RWPE2 (cell line): Measurements from ENCODE around the gene PDP2.

Experiments used
- ATAC-seq: fragments of 200-7000 bp; cut with Tn5 transposase; 3 replicates; pipeline ENCODE4 v1.9.1; 2021; ENCODE audit warnings: low read depth
- DNase-seq: peaks from one replicate; pipeline ENCODE4 v3.0.0-alpha.2; 2020; ENCODE audit warnings: low spot score
- H3K27ac ChIP-seq: fragments of 450-650 bp; 2 replicates; pipeline ENCODE4 v1.5.1; 2017; ENCODE audit warnings: mild to moderate bottlenecking; ENCODE audit not compliant: poor library complexity, severe bottlenecking
- H3K27me3 ChIP-seq: fragments of 250-450 bp; sonication (Bioruptor Pico); 2 replicates; pipeline ENCODE4 v1.5.1; 2021; ENCODE audit warnings: mild to moderate bottlenecking, moderate library complexity; ENCODE audit not compliant: insufficient read depth, poor library complexity, severe bottlenecking
- H3K36me3 ChIP-seq: fragments of 250-450 bp; sonication (Bioruptor Pico); 2 replicates; pipeline ENCODE4 v1.5.1; 2020; ENCODE audit warnings: low read depth, mild to moderate bottlenecking, moderate library complexity
- H3K4me1 ChIP-seq: fragments of 250-450 bp; sonication (Bioruptor Pico); 2 replicates; pipeline ENCODE4 v1.5.1; 2021; ENCODE audit warnings: mild to moderate bottlenecking, moderate library complexity; ENCODE audit not compliant: insufficient read depth, poor library complexity, severe bottlenecking
- H3K4me3 ChIP-seq: fragments of 250-450 bp; sonication (Bioruptor Pico); 2 replicates; pipeline ENCODE4 v1.5.1; 2021; ENCODE audit warnings: mild to moderate bottlenecking, moderate library complexity; ENCODE audit not compliant: severe bottlenecking
- H3K9me3 ChIP-seq: fragments of 250-450 bp; sonication (Bioruptor Pico); 2 replicates; pipeline ENCODE4 v1.5.1; 2021; ENCODE audit warnings: mild to moderate bottlenecking, moderate library complexity; ENCODE audit not compliant: severe bottlenecking
- CTCF ChIP-seq: fragments of 450-650 bp; IDR thresholded peaks from one replicate; pipeline ENCODE4 v1.5.1; 2017; ENCODE audit warnings: mild to moderate bottlenecking, moderate library complexity; ENCODE audit not compliant: poor library complexity, severe bottlenecking

Gene PDP2

GRCh38 chr16:66841366-66841765 is 38.9 kb upstream of the PDP2 start:
- DNase-seq, result no peak
- no peak overlapping the region for H3K27ac ChIP-seq
- TF ChIP-seq CTCF, result no peak
- H3K4me1 ChIP-seq, result no peaks in the 10 kb centered on the region
- peaks cover 28% of the 10 kb centered on the region for H3K27me3 ChIP-seq
- no peaks in the 10 kb centered on the region for H3K36me3 ChIP-seq
- ATAC-seq, result no peak
- no peaks in the 10 kb centered on the region for H3K9me3 ChIP-seq
- H3K4me3 ChIP-seq, result no peak overlapping the region

- H3K27me3 ChIP-seq, result peaks cover 30% of the 10 kb centered on the region
- no peak overlapping the region for H3K27ac ChIP-seq
Observed at GRCh38 chr16:66842765-66843164, 37.5 kb upstream of the PDP2 start.

DNA sequence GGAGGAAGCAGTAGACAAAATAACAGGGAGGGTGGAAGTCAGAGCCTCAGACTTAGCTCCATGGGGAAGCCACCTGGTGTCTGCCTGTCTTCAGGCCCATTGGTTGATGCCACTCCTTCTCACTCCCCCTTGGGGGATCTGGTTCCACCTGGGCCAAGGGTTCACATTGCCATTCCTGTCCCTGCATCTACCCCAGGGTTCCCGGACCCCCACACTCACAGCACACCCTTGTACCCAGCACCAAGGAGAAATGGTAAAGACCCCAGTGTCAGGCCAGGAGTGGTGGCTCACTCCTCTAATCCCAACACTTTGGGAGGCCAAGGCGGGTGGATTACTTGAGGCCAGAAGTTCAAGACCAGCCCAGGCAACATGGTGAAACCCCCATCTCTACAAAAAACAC is 37.1 kb upstream of the PDP2 start:
- H3K9me3 ChIP-seq, result no peaks in the 10 kb centered on the region
- no peaks in the 10 kb centered on the region for H3K36me3 ChIP-seq
- no peak overlapping the region for H3K4me3 ChIP-seq
- TF ChIP-seq CTCF, result no peak
- no peak for ATAC-seq
- peaks cover 30% of the 10 kb centered on the region for H3K27me3 ChIP-seq
- DNase-seq, result peak; percentile 24
- H3K4me1 ChIP-seq, result no peaks in the 10 kb centered on the region
- no peak overlapping the region for H3K27ac ChIP-seq

More at GRCh38 chr16:66842765-66843164, 37.5 kb upstream of the PDP2 start:
- Histone ChIP-seq H3K4me3 (no peak overlapping the region), H3K36me3 (no peaks in the 10 kb centered on the region), H3K4me1 (no peaks in the 10 kb centered on the region), H3K9me3 (no peaks in the 10 kb centered on the region)
- DNase-seq (peak; percentile 50), ATAC-seq (peak; percentile 25; the same call in 1 of the 3 replicates)
- TF ChIP-seq CTCF, result no peak

GRCh38 chr16:66844009-66844341 is 36.3 kb upstream of the PDP2 start:
- Histone ChIP-seq H3K27me3 (peaks cover 30% of the 10 kb centered on the region), H3K4me3 (no peak overlapping the region), H3K4me1 (no peaks in the 10 kb centered on the region), H3K27ac (no peak overlapping the region), H3K36me3 (no peaks in the 10 kb centered on the region), H3K9me3 (no peaks in the 10 kb centered on the region)
- DNase-seq (peak; percentile 38), ATAC-seq (no peak)
- TF ChIP-seq CTCF, result no peak

GRCh38 chr16:66844342-66845079 is 35.8 kb upstream of the PDP2 start, which contains the start of gene CA7:
TSS of gene CA7 (plus strand) at chr16:66844414. CDS start at chr16:66844488, 74 bp downstream.
- Histone ChIP-seq H3K27ac (no peak within 1 kb of the TSS), H3K27me3 (peaks cover 30% of the 10 kb centered on the region), H3K4me1 (no peaks in the 10 kb centered on the region), H3K4me3 (peak within 1 kb of the TSS; percentile 10), H3K9me3 (no peaks in the 10 kb centered on the region), H3K36me3 (no peaks in the 10 kb centered on the region)
- no peak for TF ChIP-seq CTCF
- DNase-seq, result peak; percentile 49
- peak; percentile 17; the same call in 2 of the 3 replicates for ATAC-seq
